Measurements from ENCODE around the gene OSBPL1A.

The OSBPL1A gene

DNA sequence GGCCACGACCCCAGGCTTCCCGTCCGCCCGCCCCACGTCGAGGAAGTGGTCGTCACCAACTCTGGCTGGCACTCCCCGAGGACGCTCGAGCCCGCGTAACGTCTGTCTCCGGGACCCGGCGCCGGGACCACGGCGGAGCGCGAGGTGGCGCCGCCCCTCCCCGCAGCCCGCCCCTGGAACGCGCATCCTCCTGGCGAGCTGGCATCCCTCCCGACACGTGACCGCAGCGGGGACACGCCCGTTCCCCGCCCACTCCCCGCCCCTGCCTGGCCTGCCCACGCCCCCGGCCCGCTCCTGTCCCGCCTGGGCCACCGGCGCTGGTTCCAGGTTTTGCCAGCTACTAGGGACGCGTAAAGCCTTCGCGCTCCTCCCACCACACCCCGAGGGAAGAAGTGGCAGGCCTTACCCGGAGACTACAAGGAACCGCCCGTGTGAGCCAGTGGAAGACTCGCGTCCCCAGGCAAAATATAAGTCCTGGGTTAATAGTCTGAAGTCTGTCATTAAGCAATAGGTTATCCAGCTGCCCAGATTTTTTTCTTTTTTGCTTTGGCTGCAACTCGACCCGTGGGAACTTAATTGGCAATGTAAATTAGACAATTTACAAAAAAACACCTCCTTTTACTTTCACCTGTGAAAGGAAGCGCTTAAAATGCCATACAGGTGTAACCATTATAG, at the start of gene OSBPL1A:
OSBPL1A (minus strand) TSS at position 131 of the 675 bp plus-strand sequence. CDS start 20,291 bp downstream, outside the sequence.
- DNase-seq = peak; percentile 92

DNA sequence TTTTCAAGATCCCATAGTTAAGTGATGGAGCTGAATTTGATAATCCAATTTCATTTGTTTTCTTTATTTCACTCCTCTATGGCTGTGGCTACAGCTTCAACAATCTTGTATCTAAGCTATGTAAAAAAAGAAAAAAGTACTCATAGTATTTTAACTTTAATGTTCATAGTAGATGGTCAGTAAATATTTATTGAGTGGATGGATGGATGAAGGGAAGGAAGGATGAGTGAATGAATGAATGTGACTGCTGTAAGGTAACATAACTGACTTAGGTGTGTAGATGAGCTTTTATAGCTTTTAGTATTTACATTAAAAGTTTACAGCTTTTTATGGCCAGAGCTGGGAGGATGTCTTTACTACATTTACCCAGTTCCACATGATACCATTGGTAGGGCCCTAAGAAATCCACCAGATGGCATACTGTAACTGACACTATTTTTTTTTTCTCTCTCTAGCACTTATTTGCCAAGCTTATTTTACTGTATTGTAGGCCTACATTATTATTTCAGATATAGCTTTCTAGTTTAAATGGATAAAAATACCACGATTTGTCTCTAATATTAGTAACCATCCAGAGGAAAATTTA, 49.4 kb upstream of the OSBPL1A start:
- no peak for DNase-seq

DNA sequence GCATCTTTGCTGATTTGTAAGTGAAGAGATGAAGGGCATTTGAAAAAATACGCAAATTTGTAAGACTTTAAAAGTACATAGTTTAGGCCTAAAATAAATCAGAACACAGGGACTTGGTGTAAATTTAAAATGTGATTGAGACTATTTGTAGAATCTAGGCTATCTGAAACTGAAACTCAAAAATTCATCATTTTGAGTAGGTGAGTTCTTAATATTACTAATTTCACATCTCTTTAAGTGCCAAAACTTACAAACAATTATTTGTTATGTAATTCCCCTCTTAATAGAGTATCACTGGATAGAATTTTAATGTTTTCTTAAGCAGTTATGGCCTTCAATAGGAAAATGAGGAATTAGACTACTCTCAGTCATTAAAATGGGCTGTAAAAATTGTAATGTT, 48.8 kb upstream of the OSBPL1A start:
- no peak for DNase-seq

- no peak for DNase-seq
Observed at GRCh38 chr18:24443870-24444269, 46.2 kb upstream of the OSBPL1A start.

DNA sequence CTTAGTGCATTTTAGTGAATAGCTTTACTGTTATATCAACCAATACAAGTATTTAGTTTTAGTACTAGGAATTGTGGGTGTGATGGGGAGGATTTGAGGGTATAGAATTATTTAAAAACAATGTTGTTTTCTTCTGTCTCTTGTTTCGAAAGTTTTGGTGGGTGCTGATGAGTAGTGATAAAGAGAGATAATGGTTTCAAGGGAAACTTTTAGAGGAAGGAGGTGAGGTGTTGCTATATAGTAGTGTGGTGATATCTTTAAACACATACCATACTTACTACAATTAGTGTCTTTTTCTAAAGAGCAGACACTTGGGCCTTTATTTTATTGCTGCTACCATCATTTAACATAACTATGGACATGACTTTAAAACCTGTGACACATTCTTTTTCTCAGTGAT, 39.3 kb upstream of the OSBPL1A start:
- no peak for DNase-seq

GRCh38 chr18:24432618-24433017, 35.0 kb upstream of the OSBPL1A start:
- no peak for DNase-seq

- no peak for DNase-seq
Observed at GRCh38 chr18:24429188-24429587, 31.6 kb upstream of the OSBPL1A start.

- DNase-seq = no peak
Observed at GRCh38 chr18:24428709-24429108, 31.1 kb upstream of the OSBPL1A start.

- DNase-seq = no peak
Observed at GRCh38 chr18:24427484-24427883, 29.9 kb upstream of the OSBPL1A start.

DNA sequence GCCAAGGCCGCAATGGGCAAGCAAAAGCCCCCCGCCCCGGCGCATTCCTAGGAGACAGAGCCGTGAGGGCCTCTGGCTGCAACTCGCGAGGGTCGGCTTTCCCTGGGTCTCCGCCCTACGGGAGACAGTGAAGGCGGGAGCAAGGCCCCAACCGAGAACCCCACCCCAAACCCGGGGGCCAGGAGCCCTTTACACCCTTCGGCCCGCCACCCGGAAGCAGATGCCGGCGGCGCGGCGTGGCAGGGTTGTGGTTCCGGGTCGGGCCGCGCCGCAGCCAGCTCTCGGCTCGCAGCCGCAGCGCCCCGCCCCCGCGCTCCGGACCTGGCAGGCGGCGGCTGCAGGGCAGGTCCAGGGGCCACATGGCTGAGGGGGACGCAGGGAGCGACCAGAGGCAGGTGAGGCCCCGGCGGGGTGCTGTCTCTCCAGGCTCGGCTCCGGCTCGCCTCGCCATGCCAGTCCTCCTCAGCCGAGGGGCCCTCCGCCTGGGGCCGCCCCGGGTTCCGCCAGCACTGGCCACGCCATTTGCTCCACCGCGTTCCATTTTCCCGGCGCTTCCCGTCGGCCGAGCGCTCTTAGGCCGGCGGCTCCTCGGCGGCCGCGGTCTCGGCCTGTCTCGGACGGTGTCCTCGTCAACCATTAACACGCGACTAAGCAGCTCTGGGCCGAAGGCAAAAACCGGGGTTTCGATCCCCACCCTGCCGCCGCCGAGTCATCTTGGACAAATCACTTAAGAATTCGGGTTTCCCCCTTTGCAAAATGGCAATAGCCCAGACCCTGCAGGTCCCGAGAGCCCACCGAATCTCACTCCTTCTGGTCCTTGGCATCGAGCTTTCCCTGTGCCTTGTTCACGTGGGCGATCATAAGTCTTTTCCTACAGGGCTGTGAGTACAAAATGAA, 29.0 kb upstream of the OSBPL1A start, which contains the start of gene IMPACT:
IMPACT (plus strand) TSS at position 273 of the 897 bp plus-strand sequence; CDS start at position 360, 87 bp downstream.
- peak; percentile 92 for DNase-seq

DNA sequence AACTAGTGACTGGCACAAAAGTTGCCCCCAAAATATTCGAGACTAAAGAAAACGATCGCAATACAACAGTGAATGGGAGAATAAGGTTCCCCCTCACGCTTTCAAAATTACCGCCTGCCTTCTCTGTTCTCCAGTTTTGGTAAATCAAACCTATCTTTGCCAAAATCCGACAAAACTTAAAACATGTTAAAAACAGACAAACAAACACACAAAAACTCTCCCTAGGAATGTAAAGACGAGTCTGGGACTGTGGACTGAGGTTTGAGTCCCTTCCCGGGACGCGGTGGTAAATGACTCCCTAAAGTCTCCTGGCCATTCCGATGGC, 28.4 kb upstream of the OSBPL1A start:
- DNase-seq = no peak

DNA sequence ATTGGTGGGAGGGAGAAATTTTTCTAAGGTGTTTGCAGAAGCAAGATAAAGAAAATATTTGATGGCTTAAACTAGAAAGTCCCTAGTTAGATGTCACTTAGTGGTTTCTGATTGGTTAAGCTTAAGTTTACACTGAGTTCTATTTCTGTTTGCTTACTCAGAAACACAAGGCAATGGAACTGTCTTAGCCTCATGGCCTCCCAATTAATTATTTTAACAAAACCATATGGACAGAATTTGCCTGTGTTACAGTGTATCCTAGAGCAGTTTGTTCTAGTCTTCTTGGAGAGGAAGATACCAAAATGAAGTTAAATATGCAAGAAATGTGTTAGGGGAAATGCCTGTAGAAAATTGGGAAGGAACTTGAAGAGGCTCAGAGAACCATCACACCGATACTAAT, 24.2 kb upstream of the OSBPL1A start:
- no peak for DNase-seq

DNA sequence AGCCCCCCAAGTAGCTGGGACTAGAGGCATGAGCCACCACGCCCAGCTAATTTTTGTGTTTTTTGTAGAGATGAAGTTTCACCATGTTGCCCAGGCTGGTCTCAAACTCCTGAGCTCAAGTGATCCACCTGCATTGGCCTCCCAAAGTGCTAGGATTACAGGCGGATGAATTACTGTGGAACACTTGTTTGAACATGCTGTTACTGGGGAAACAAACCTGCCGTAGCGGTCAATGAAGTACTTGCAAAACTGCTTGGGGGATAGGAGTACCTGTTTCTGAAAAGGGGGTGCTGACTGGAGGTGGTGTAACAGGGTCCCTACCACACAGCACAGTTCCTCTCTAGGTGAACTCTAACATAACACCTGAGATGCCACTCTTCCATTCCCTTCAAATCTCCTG, 22.9 kb upstream of the OSBPL1A start:
- DNase-seq = no peak

DNA sequence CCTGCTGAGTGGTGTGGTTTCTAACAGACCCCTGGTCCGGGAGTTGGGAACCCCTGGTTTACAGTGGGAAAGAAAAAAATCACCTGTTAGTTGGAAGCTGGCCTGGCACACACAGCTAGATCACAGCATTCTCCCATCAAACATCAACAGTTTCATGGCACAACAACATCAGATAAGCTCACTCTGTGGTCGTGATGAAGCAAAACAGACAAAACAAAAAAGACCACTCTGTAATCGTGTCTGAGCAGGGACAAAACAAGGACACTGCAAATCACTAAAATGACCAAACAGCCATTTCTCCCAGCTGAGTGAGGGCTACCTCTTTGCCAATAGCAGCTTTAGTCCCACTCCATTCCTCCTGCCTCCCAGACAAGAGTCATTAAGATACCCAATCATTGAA, 19.9 kb upstream of the OSBPL1A start:
- DNase-seq = no peak

DNA sequence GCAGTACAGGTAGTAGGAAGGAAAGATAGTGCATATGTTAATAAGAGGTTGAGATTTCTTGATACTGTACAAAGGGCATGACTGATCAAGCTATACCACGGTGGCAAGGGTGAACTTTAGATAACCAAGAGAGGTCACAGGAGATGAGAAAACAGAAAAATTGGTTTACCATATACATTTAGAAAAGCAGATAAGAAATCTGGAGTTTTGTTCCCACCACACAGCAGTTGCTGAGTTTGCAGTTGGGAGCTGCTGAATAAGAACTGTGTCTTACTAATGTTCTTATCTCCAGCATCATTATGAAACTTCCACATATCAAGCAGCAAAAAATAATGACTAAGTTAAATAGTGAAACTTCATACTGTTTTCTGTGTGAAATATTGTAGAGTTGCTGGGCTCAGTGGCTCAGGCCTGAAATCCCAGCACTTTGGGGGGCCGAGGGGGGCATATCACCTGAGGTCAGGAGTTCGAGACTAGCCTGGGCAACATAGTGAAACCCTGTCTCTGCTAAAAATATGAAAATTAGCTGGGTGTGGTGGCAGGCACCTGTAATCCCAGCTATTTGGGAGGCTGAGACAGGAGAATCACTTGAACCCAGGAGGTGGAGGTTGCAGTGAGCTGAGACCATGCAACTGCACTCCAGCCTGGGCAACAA, 16.9 kb upstream of the OSBPL1A start:
- DNase-seq = no peak

- no peak for DNase-seq
Observed at GRCh38 chr18:24413148-24413547, 15.5 kb upstream of the OSBPL1A start.

DNA sequence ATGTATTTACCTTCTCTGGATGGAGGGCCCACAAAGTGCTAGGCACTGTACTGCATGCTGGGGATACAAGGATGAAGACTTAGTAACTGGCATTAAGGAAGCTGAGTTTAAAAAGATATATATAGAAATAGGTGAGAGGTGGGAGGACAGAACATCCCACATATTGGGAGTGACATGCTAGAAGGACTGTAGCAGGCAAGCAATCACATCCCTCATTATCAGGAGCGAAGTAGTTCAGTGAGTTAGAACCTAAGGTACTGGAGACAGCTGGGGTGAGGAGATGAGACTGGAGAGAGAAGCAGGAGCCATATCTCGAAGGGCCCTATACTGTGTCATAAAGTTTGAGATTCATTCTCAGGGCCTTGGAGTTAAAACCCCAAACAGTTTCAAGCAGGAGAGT, 10.9 kb upstream of the OSBPL1A start:
- DNase-seq = no peak

DNA sequence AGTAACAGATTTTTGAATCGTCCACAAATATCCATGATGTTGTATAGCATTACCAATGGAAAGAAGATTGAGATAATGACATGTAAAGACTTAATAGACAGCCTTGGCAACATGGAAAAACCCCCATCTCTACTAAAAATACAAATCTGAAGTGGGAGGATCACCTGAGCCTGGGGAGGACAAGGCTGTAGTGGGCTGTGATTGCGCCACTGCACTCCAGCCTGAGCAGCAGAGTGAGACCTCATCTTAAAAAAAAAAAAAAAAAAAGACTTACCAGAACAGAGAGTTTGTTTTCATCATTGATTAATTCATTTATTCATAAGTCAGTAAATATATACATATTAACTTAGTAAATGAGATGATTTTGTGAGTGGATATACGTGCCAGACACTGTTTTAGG, 7.0 kb upstream of the OSBPL1A start:
- no peak for DNase-seq

- no peak for DNase-seq
Observed at GRCh38 chr18:24403076-24403475, 5.5 kb upstream of the OSBPL1A start.

DNA sequence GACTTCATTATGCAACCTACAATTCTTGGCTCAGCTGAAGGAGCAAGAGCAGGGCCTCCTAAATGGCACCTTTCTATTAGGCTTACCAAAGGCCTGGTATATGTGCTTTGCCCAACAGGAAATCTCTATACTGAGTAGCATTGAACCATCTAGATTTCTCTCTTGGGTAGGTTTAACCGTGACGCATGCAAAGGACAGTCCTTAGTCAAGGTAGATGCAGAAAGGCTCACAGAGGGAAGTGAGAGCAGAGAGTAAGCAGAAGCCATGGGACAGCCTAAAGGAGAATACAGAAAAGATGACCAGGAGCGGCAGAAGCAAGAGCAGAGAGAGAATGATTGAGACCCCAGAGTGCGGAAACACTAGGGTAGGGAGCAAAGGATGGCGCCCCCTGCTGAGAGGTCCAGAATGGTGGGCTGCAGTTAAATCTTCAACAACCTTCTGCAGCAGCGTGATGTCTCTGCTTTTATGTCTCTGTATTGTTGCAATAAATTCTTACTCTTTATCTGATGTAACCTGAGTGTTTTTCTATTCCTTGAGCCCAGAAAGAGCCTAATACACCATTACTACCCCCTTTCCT, 4.7 kb upstream of the OSBPL1A start:
- DNase-seq = no peak

- DNase-seq = no peak
Observed at GRCh38 chr18:24400587-24400986, 3.0 kb upstream of the OSBPL1A start.

GRCh38 chr18:24398540-24398939, 916 bp upstream of the OSBPL1A start:
- no peak for DNase-seq

GRCh38 chr18:24397131-24397693, 412 bp downstream of the OSBPL1A start:
- peak; percentile 68 for DNase-seq
